ENCODE data around the gene SCMH1.

The SCMH1 gene

GRCh38 chr1:41032147-41032546, 210.0 kb downstream of the SCMH1 start:
- in situ Hi-C loops (cut with MboI; ENCODE audit: low sequenced_read_pairs) = no loop called here

GRCh38 chr1:41030872-41031616, 211.1 kb downstream of the SCMH1 start:
- in situ Hi-C loops (cut with MboI; ENCODE audit: low sequenced_read_pairs) = no loop called here

- in situ Hi-C loops (cut with MboI; ENCODE audit: low sequenced_read_pairs) = no loop called here
Measured at GRCh38 chr1:41028034-41028642, 214.0 kb downstream of the SCMH1 start.

- in situ Hi-C loops (cut with MboI; ENCODE audit: low sequenced_read_pairs) = no loop called here
Measured at GRCh38 chr1:41025979-41026819, 215.9 kb downstream of the SCMH1 start.

GRCh38 chr1:41024953-41025352, 217.2 kb downstream of the SCMH1 start:
- in situ Hi-C loops (cut with MboI; ENCODE audit: low sequenced_read_pairs) = no loop called here

GRCh38 chr1:41023279-41023990, 218.7 kb downstream of the SCMH1 start:
- in situ Hi-C loops (cut with MboI; ENCODE audit: low sequenced_read_pairs) = no loop called here

- in situ Hi-C loops (cut with MboI; ENCODE audit: low sequenced_read_pairs) = no loop called here
Measured at GRCh38 chr1:41022424-41022823, 219.7 kb downstream of the SCMH1 start.

- in situ Hi-C loops (cut with MboI; ENCODE audit: low sequenced_read_pairs) = no loop called here
Measured at GRCh38 chr1:41021526-41022308, 220.4 kb downstream of the SCMH1 start, which contains the start of gene SLFNL1. TSS of gene SLFNL1 (minus strand) at chr1:41021725. CDS start at chr1:41020660, 1,065 bp downstream.

- in situ Hi-C loops (cut with MboI; ENCODE audit: low sequenced_read_pairs) = no loop called here
Measured at GRCh38 chr1:41020654-41021053, 221.5 kb downstream of the SCMH1 start.

GRCh38 chr1:41020109-41020576, 222.0 kb downstream of the SCMH1 start:
- in situ Hi-C loops (cut with MboI; ENCODE audit: low sequenced_read_pairs) = no loop called here

- in situ Hi-C loops (cut with MboI; ENCODE audit: low sequenced_read_pairs) = no loop called here
Measured at GRCh38 chr1:41019353-41019745, 222.8 kb downstream of the SCMH1 start.

- in situ Hi-C loops (cut with MboI; ENCODE audit: low sequenced_read_pairs) = no loop called here
Measured at GRCh38 chr1:41018018-41018410, 224.1 kb downstream of the SCMH1 start.

GRCh38 chr1:41017141-41018017, 224.7 kb downstream of the SCMH1 start:
- in situ Hi-C loops (cut with MboI; ENCODE audit: low sequenced_read_pairs) = no loop called here

- in situ Hi-C loops (cut with MboI; ENCODE audit: low sequenced_read_pairs) = no loop called here
Measured at GRCh38 chr1:41015897-41016470, 226.1 kb downstream of the SCMH1 start.

GRCh38 chr1:41015281-41015896, 226.7 kb downstream of the SCMH1 start:
- in situ Hi-C loops (cut with MboI; ENCODE audit: low sequenced_read_pairs) = no loop called here

- in situ Hi-C loops (cut with MboI; ENCODE audit: low sequenced_read_pairs) = no loop called here
Measured at GRCh38 chr1:41014871-41015270, 227.2 kb downstream of the SCMH1 start.

- in situ Hi-C loops (cut with MboI; ENCODE audit: low sequenced_read_pairs) = no loop called here
Measured at GRCh38 chr1:41013796-41014195, 228.3 kb downstream of the SCMH1 start.

- in situ Hi-C loops (cut with MboI; ENCODE audit: low sequenced_read_pairs) = no loop called here
Measured at GRCh38 chr1:41013024-41013423, 229.1 kb downstream of the SCMH1 start.

Data from HL-60/S4 treated with retinoic acid at 250 ng/mL for 4 days and 3 days (cell line).